GM12878 (cell line): ENCODE data around the gene MRNIP. TPM values are rescaled to one million over a fixed set of nuclear protein-coding genes. Genes with fewer than 3 reads are reported as not detected.

Source experiments
- ATAC-seq: fragments of 200-7000 bp; cut with Tn5 transposase; 3 replicates; pipeline ENCODE4 v1.9.1; 2020; ENCODE audit warnings: mild to moderate bottlenecking, moderate library complexity
- BruUV-seq: library from RNA; stranded (reverse); fragments of 400-500 nt; replicated peaks from 2 replicates; lab custom pipeline; 2021; lab: Mats Ljungman, UMichigan
- CTCF ChIA-PET: fragments of 300-600 bp; sonication (Branson Sonifier 250); formaldehyde crosslinking; extraction: SDS; loops from one replicate; lab custom pipeline; 2021; ENCODE audit warnings: inconsistent platforms; lab: Yijun Ruan, JAX
- POLR2A ChIA-PET: fragments of 350-600 bp; formaldehyde crosslinking; extraction: SDS; loops from one replicate; lab custom pipeline; 2021; ENCODE audit warnings: inconsistent platforms; lab: Charles Lee
- RAD21 ChIA-PET: fragments of 300-600 bp; sonication (Branson Sonifier 250); formaldehyde crosslinking; loops from one replicate; lab custom pipeline; 2023; ENCODE audit warnings: antibody characterized with exemption; ENCODE audit not compliant: unreplicated experiment; lab: Charles Lee
- SMC1A ChIA-PET: fragments of 300-600 bp; sonication (Branson Sonifier 250); formaldehyde crosslinking; loops from one replicate; lab custom pipeline; 2023; ENCODE audit not compliant: unreplicated experiment, uncharacterized antibody; lab: Charles Lee
- DNase-seq: peaks from one replicate; pipeline ENCODE4 v3.0.0-alpha.2; 2011; ENCODE audit warnings: low read depth, low spot score
- FAIRE-seq: peaks from 3 replicates; lab custom pipeline; 2011; peaks lifted over from hg19 to GRCh38; lab: Jason Lieb, UNC
- H2AFZ ChIP-seq: 2 replicates; pipeline ENCODE4 v1.6.0; 2011; ENCODE audit warnings: low read depth, low read length, control low read depth; ENCODE audit not compliant: control insufficient read depth
- H3K27ac ChIP-seq: 2 replicates; pipeline ENCODE4 v1.5.1; 2011; ENCODE audit warnings: control low read depth; ENCODE audit not compliant: control insufficient read depth, insufficient read depth
- H3K27me3 ChIP-seq, 2 experiments: replicated peaks in 1 of 2; 2 replicates each; pipeline versions ENCODE4 v1.6.0 to v1.6.1; 2011; ENCODE audit warnings: low read length in 1 of 2; ENCODE audit not compliant: control insufficient read depth in 2 of 2, insufficient read depth in 2 of 2
- H3K36me3 ChIP-seq, 2 experiments: 2 replicates each; pipeline ENCODE4 v1.5.1; 2011; ENCODE audit warnings: low read length in 1 of 2; ENCODE audit not compliant: control insufficient read depth in 2 of 2, insufficient read depth in 2 of 2
- H3K4me1 ChIP-seq: 2 replicates; pipeline ENCODE4 v1.6.1; 2011; ENCODE audit warnings: mild to moderate bottlenecking, low read length, moderate library complexity, mixed read lengths; ENCODE audit not compliant: control insufficient read depth, insufficient read depth
- H3K4me2 ChIP-seq: 2 replicates; pipeline ENCODE4 v1.6.0; 2011; ENCODE audit warnings: control low read depth; ENCODE audit not compliant: control insufficient read depth, insufficient read depth
- H3K4me3 ChIP-seq: fragments of 200-600 bp; sonication (generic); 2 replicates; pipeline ENCODE4 v1.5.1; 2016
- H3K79me2 ChIP-seq: 2 replicates; pipeline ENCODE4 v1.6.0; 2011; ENCODE audit warnings: low read length; ENCODE audit not compliant: control insufficient read depth, insufficient read depth
- H3K9ac ChIP-seq: 2 replicates; pipeline ENCODE4 v1.8.0; 2011; ENCODE audit warnings: low read length, control low read depth, mixed read lengths; ENCODE audit not compliant: control insufficient read depth, insufficient read depth
- H3K9me3 ChIP-seq: replicated peaks from 3 replicates; pipeline ENCODE4 v1.5.1; 2011; ENCODE audit warnings: mild to moderate bottlenecking, low read length; ENCODE audit not compliant: control insufficient read depth, insufficient read depth
- H4K20me1 ChIP-seq: 2 replicates; pipeline ENCODE4 v1.6.0; 2011; ENCODE audit not compliant: control insufficient read depth, insufficient read depth
- DPF2 ChIP-seq: fragments of 450-650 bp; IDR thresholded peaks from 2 replicates; pipeline ENCODE4 v1.6.1; 2017; ENCODE audit warnings: mild to moderate bottlenecking
- EED ChIP-seq: sonication (generic); IDR thresholded peaks from 2 replicates; pipeline ENCODE4 v1.6.1; 2016; ENCODE audit warnings: antibody characterized with exemption, low read depth
- EGR1 ChIP-seq, 2 experiments: IDR thresholded peaks; 1 replicate in 1 of 2; 2 replicates in 1 of 2; pipeline ENCODE4 v1.6.1; 2011 to 2012; ENCODE audit warnings: low read depth in 2 of 2, low read length in 2 of 2, borderline replicate concordance in 1 of 2, mild to moderate bottlenecking in 1 of 2, moderate library complexity in 1 of 2
- GATAD2B ChIP-seq: fragments of 450-650 bp; conservative IDR thresholded peaks from 2 replicates; pipeline ENCODE4 v1.6.1; 2017; ENCODE audit warnings: low read depth, mild to moderate bottlenecking, moderate library complexity
- MTA2 ChIP-seq: fragments of 450-650 bp; IDR thresholded peaks from 2 replicates; pipeline ENCODE4 v1.6.1; 2016; ENCODE audit warnings: low read depth, mild to moderate bottlenecking, moderate library complexity
- RB1 ChIP-seq: fragments of 450-650 bp; formaldehyde crosslinking; IDR thresholded peaks from 2 replicates; pipeline ENCODE4 v1.6.1; 2017; ENCODE audit warnings: mild to moderate bottlenecking, borderline replicate concordance
- RELA ChIP-seq: fragments of 450-650 bp; IDR thresholded peaks from 2 replicates; pipeline ENCODE4 v1.8.0; 2014; ENCODE audit warnings: borderline replicate concordance; ENCODE audit not compliant: partially characterized antibody
- RUNX3 ChIP-seq: IDR thresholded peaks from 2 replicates; pipeline ENCODE4 v1.6.1; 2012; ENCODE audit warnings: low read length, inconsistent platforms
- SIN3A ChIP-seq: IDR thresholded peaks from 2 replicates; pipeline ENCODE4 v1.6.1; 2012; ENCODE audit warnings: low read depth, low read length, improper control_type of control experiment
- SREBF2 ChIP-seq: IDR thresholded peaks from 2 replicates; pipeline ENCODE4 v1.6.1; 2012; ENCODE audit warnings: mild to moderate bottlenecking, low read length
- SUZ12 ChIP-seq: fragments of 200-600 bp; sonication (generic); IDR thresholded peaks from one replicate; pipeline ENCODE4 v1.6.1; 2018; ENCODE audit warnings: antibody characterized with exemption, mild to moderate bottlenecking; ENCODE audit not compliant: unreplicated experiment
- TAF1 ChIP-seq: IDR thresholded peaks from 2 replicates; pipeline ENCODE4 v1.6.1; 2011; ENCODE audit warnings: mild to moderate bottlenecking, low read depth, low read length, borderline replicate concordance
- ZBTB11 ChIP-seq: fragments of 450-650 bp; formaldehyde crosslinking; IDR thresholded peaks from 2 replicates; pipeline ENCODE4 v1.5.0; 2022; ENCODE audit warnings: mild to moderate bottlenecking, missing genetic modification characterization
- ZNF207 ChIP-seq: fragments of 450-650 bp; IDR thresholded peaks from 2 replicates; pipeline ENCODE4 v1.6.1; 2014; ENCODE audit warnings: antibody characterized with exemption, mild to moderate bottlenecking, borderline replicate concordance
- WGBS: methylation state at CpG from one replicate; pipeline ENCODE4 v1.1.6; 2016; ENCODE audit warnings: low lambda C conversion rate; ENCODE audit not compliant: insufficient replicate concordance, insufficient coverage; ENCODE audit errors: missing lambda C conversion rate; 5-methylcytosine and 5-hydroxymethylcytosine counted together
- in situ Hi-C: fragments of 300-500 bp; cut with MboI; formaldehyde crosslinking; loops from 9 replicates; pipeline ENCODE4 v1.14.3; 2018; ENCODE audit warnings: mixed read lengths
- intact Hi-C: fragments of 100-400 bp; cut with micrococcal nuclease; formaldehyde crosslinking; loops from one replicate; pipeline ENCODE4 v1.14.2; 2022; ENCODE audit not compliant: unreplicated experiment
- polyA plus RNA-seq, 11 experiments: library from polyadenylated mRNA; depleted of rRNA in 4 of 11; unstranded in 6 of 11; stranded (reverse) in 5 of 11; fragments of >200 nt; fragmentation: Nextera tagmentation in 4 of 11; fragmentation: Illumina TruSeq in 1 of 11; extraction: Ambion mirVana in 4 of 11; extraction: Trizol in 1 of 11; gene quantifications; 1 replicate in 1 of 11; 2 replicates in 10 of 11; pipeline versions ENCODE4 v1.2.1 to v1.2.3, GENCODE V29; 2011 to 2016; ENCODE audit warnings: inconsistent platforms in 2 of 11, missing spikeins in 2 of 11, low read depth in 1 of 11
- total RNA-seq, 4 experiments: library from RNA; depleted of rRNA in 3 of 4; stranded (reverse); fragments of >200 nt in 3 of 4; fragmentation: Illumina TruSeq in 1 of 4; extraction: Trizol in 1 of 4; gene quantifications; 2 replicates each; pipeline versions ENCODE4 v1.2.1 to v1.2.3, GENCODE V29; 2013 to 2021

Gene MRNIP
- total and polyA plus RNA-seq, 10 of the 15 experiments (the other 5 are each of a cell fraction or from before 2014, with no cell fraction given) = 2.4 to 30.4 (median 13.1) TPM

- POLR2A ChIA-PET = interaction anchor here (0.6 kb wide), 1 partner anchor 435 kb away, joined by 3 read pairs; no protein-coding TSS in a partner anchor
- no peak for FAIRE-seq
These were observed 1.7 kb upstream of the MRNIP start for GRCh38 chr5:179860301-179860700.

GRCh38 chr5:179858241-179858585 is 404 bp downstream of the MRNIP start:
- peak; percentile 73 for ATAC-seq
- TSS peak; percentile 53 for BruUV-seq
- peak overlapping the region; percentile 28; the same call in 1 of the 2 replicates for H3K27ac ChIP-seq
- peak overlapping the region; percentile 86 for H3K4me2 ChIP-seq
- H2AFZ ChIP-seq = peak overlapping the region; percentile 93
- WGBS = 3% methylated on average over 32 of the region's 32 CpGs
- ChIA-PET SMC1A (interaction anchor here (0.7 to 1.2 kb wide), 3 partner anchors 49 to 56 kb away, joined by 3 to 4 read pairs (median 3); no protein-coding TSS in a partner anchor), POLR2A (interaction anchor here (1.0 to 1.7 kb wide), 2 partner anchors 36 to 62 kb away, joined by 3 to 5 read pairs; no protein-coding TSS in a partner anchor)
- no peaks in the 10 kb centered on the region for H3K27me3 ChIP-seq
- peak; percentile 7 for DNase-seq
- peaks cover 7% of the 10 kb centered on the region for H3K79me2 ChIP-seq
- intact Hi-C loops = loop anchor here (2.0 kb wide), 3 partner anchors 37 to 53 kb away; partner anchors contain the start of genes SQSTM1 and TBC1D9B
- H4K20me1 ChIP-seq = no peaks in the 10 kb centered on the region
- H3K4me3 ChIP-seq = peak overlapping the region; percentile 93
- peak overlapping the region; percentile 64 for H3K9ac ChIP-seq
- peak; percentile 16; the same call in 1 of the 2 replicates for TF ChIP-seq GATAD2B
- TF ChIP-seq ZBTB11 = no peak
- no peak for TF ChIP-seq DPF2
- peak; percentile 5; the same call in 1 of the 2 replicates for TF ChIP-seq RUNX3
- peak; percentile 6; the same call in 1 of the 2 replicates for TF ChIP-seq TAF1
- TF ChIP-seq EGR1 (IDR thresholded peaks at IDR 0.05; ENCODE audit: borderline replicate concordance in 1 of 2, low read depth in 2 of 2, low read length in 2 of 2) = peak in 1 of 2 experiments; percentile 70; a peak in 1 of 3 replicates
- TF ChIP-seq RB1 = peak; percentile 21; the same call in 1 of the 2 replicates
- 0 out of 2 replicates have a peak, but pooled peaks have one; percentile 3 for TF ChIP-seq EED
- TF ChIP-seq, all 136 proteins: peak for 6
- in situ Hi-C loops = no loop called here
- H3K36me3 ChIP-seq = peaks cover under 1 to 12% of the 10 kb centered on the region in 2 experiments; a peak in 3 of 4 replicates
- FAIRE-seq = peak; percentile 62
- ChIA-PET RAD21 (interaction anchor here (1.3 kb wide), 2 partner anchors 52 to 235 kb away, joined by 3 read pairs; partner anchors contain the start of gene HNRNPH1), CTCF (interaction anchor here (0.7 to 3.2 kb wide), 4 partner anchors 55 to 95 kb away, joined by 3 to 13 read pairs (median 4); no protein-coding TSS in a partner anchor)
- no peaks in the 10 kb centered on the region; the same call in 1 of the 3 replicates for H3K9me3 ChIP-seq
- H3K4me1 ChIP-seq = peaks cover 9% of the 10 kb centered on the region

More at GRCh38 chr5:179860301-179860700, 1.7 kb upstream of the MRNIP start:
- Histone ChIP-seq H3K79me2 (peaks cover 7% of the 10 kb centered on the region), H3K27ac (no peak overlapping the region), H3K9ac (no peak overlapping the region), H3K36me3 (peaks cover 1 to 13% of the 10 kb centered on the region in 2 experiments; a peak in 3 of 4 replicates), H2AFZ (no peak overlapping the region), H3K4me2 (no peak overlapping the region), H3K4me1 (peaks cover 4% of the 10 kb centered on the region; the same call in 1 of the 2 replicates), H4K20me1 (no peaks in the 10 kb centered on the region), H3K9me3 (no peaks in the 10 kb centered on the region; the same call in 1 of the 3 replicates), H3K4me3 (no peak overlapping the region), H3K27me3 (no peaks in the 10 kb centered on the region)
- ChIA-PET SMC1A (interaction anchor here (2.1 kb wide), 1 partner anchor 58 kb away, joined by 7 read pairs; no protein-coding TSS in a partner anchor), CTCF (interaction anchor here (0.8 to 1.5 kb wide), 3 partner anchors 38 to 65 kb away, joined by 3 to 4 read pairs (median 4); no protein-coding TSS in a partner anchor), RAD21 (no interaction called here)
- intact Hi-C loops (no loop called here), in situ Hi-C loops (no loop called here)
- BruUV-seq = no TSS peak
- DNase-seq (no peak), ATAC-seq (no peak)
- 86% methylated on average over 11 of the region's 11 CpGs for WGBS
- TF ChIP-seq ZNF207 = no peak
- TF ChIP-seq RELA = no peak
- TF ChIP-seq RUNX3 = no peak
- no peak for TF ChIP-seq SUZ12
- no peak for TF ChIP-seq SIN3A
- TF ChIP-seq SREBF2 = no peak
- TF ChIP-seq MTA2 = no peak
